22Rv1 (cell line): ENCODE results near the gene MSGN1.

Experiments
- H3K27ac ChIP-seq: fragments of 450-650 bp; 2 replicates; pipeline ENCODE4 v1.5.1; 2017
- ZFX ChIP-seq: fragments of 450-650 bp; IDR thresholded peaks from 2 replicates; pipeline ENCODE4 v1.6.1; 2017; ENCODE audit warnings: antibody characterized with exemption, borderline replicate concordance
- TF ChIP-seq, protein P1 (sequence below): fragments of 450-650 bp; IDR thresholded peaks from 2 replicates; pipeline ENCODE4 v1.5.1; 2017; ENCODE audit warnings: mild to moderate bottlenecking

The MSGN1 gene

DNA sequence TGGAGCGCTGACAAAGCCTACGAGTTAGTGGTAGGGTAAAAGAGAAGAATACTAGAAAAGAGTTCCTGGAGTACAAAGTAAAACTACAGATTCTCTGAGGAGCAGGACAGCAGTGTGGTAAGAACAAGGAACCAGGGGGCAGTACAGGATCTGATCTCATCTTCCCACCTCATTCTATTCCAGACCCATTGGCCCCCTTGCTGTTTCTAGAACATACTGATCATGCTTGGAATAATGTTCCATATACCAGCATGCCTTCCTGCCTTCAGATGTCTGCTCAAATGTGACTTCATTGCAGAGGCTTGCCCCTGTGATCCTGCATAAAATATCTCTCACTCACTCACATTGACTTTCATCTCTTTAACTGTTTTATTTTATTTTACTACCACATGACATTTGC lies 19.3 kb downstream of the MSGN1 start:
- H3K27ac ChIP-seq: no peak overlapping the region
- TF ChIP-seq, protein P1, sequence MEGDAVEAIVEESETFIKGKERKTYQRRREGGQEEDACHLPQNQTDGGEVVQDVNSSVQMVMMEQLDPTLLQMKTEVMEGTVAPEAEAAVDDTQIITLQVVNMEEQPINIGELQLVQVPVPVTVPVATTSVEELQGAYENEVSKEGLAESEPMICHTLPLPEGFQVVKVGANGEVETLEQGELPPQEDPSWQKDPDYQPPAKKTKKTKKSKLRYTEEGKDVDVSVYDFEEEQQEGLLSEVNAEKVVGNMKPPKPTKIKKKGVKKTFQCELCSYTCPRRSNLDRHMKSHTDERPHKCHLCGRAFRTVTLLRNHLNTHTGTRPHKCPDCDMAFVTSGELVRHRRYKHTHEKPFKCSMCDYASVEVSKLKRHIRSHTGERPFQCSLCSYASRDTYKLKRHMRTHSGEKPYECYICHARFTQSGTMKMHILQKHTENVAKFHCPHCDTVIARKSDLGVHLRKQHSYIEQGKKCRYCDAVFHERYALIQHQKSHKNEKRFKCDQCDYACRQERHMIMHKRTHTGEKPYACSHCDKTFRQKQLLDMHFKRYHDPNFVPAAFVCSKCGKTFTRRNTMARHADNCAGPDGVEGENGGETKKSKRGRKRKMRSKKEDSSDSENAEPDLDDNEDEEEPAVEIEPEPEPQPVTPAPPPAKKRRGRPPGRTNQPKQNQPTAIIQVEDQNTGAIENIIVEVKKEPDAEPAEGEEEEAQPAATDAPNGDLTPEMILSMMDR: no peak
- TF ChIP-seq ZFX: no peak

DNA sequence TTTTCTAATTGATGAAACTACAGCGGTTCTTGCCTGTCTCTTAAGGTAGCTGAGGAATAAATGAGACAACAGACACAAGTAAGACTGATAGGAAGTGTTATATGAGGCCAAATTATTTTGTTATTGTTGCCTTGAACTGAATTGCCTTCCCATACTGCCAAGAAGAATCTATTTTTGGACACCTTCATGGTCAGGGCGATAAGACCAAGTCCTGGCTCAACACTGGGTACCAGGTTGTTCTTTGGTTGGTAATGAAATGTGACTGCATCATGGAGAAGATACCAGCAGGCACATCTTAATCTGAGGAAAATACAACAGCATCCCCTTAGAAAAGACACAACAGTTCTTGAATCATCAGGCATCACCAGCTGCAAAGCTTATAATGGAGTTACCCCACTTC lies 23.7 kb downstream of the MSGN1 start:
- TF ChIP-seq ZFX: no peak
- TF ChIP-seq, protein P1: no peak
- H3K27ac ChIP-seq: no peak overlapping the region

DNA sequence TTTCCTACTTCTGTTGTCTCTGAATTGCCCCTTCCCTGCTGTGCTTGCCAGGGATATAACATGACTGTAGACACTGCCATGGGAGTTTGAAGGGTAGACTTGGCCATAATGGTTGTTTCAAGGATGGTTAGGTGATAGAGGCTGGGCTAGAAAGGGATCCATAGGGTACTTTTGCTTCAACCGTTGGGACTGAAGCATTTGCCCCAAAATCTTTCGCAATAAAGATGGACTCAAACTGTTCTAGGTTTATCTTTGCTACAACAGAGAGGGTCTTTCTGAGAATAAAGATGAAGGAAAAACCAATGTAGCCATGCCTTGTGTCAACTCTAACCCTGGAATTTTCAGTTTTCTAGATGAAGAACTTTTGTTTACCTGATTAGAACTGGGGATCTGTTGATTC lies 27.2 kb downstream of the MSGN1 start:
- TF ChIP-seq, protein P1: no peak
- TF ChIP-seq ZFX: no peak
- H3K27ac ChIP-seq: no peak overlapping the region

DNA sequence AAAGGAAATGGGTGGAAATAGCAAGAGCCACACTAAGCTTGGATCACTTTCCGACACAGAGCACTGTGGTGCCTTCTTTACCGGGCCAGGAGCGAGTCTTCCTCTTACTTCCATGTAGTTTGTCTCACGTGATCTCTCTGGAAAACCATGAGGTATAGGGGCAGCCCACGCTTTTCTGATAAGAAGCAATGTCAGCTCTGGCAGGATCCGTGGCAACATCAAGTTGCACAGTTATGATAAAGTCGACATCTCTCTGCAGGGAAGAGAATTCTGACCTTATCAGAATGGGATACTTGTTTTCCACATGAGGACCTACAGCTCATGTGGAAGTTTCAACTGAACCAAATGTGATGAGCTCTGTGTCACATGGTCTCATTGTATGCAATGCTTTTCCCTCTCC lies 29.5 kb downstream of the MSGN1 start:
- TF ChIP-seq, protein P1: no peak
- no peak for TF ChIP-seq ZFX
- no peak overlapping the region for H3K27ac ChIP-seq

DNA sequence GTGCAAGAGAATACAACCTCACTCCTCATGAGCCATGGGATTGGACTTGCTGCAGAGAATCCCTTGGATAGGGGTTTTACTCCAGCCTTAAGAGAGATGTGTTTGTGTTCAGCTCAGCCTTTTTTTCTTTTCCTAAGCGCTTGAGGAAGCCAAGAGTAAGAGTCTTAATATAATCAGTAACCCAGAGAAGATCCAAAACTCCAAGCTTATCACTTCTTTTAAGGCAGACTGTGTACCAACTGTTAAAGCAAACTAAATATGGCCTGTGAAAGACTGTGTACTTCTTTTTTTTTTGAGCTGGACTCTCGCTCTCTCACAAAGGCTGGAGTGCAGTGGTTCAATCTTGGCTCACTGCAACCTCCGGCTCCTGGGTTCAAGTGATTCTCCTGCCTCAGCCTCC lies 30.4 kb downstream of the MSGN1 start:
- no peak overlapping the region for H3K27ac ChIP-seq
- TF ChIP-seq, protein P1: no peak
- TF ChIP-seq ZFX: no peak

DNA sequence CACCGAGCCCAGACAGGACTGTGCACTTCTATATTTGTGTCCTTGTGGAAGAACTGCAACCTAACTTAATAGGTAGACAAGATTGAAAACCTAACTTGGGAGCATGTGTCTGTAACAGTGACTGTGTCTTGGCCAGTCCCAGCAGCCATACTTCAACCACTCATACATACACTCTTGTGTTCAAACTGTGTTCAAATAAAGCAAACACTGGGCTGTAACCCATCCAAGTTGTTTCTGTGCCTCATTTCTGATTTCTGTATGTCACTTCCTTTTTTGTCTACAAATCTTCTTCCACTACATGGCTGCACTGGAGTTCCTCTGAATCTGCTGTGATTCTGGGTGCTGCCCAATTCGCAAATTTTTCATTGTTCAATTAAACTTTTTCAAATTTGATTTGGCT lies 31.0 kb downstream of the MSGN1 start:
- TF ChIP-seq, protein P1: no peak
- no peak for TF ChIP-seq ZFX

DNA sequence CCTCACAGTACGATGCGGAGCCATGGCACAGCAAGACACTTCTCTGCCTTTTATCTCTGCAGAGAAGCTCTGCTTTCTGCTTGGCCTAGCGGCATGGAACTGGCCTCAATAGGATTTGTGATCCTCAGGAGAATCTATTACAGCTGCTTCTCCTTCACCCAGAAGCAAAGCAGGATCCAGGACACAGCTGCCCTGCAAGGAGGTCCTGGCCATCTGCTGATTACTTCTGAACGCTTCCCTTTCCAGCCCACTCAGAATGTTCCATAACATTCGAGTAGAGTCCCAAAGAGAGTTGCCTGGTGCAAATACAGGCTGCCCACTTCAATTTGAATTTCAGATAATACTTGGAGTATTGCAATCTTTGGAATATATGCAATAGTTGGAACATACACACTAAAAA lies 33.0 kb downstream of the MSGN1 start:
- TF ChIP-seq ZFX: no peak
- TF ChIP-seq, protein P1: no peak
- no peak overlapping the region for H3K27ac ChIP-seq

More for the DNA sequence above, 31.0 kb downstream of the MSGN1 start:
- no peak overlapping the region for H3K27ac ChIP-seq
